Left lung (tissue), 10 donors: ENCODE results near the gene FTO. TPM values are rescaled to one million over a fixed set of nuclear protein-coding genes. Genes with fewer than 3 reads are reported as not detected.

Experiments
- ATAC-seq: fragments of 200-7000 bp; cut with Tn5 transposase; one replicate; pipeline ENCODE4 v1.9.1; 2020; ENCODE audit warnings: moderate library complexity
- DNase-seq, 4 donors: peaks; one replicate each; pipeline ENCODE4 v3.0.0-alpha.2; 2013 to 2020
- H3K27ac ChIP-seq, 2 donors: fragments of 200-600 bp; sonication (generic) in 1 of 2; one replicate each; pipeline versions ENCODE4 v1.5.0 to v1.8.0; 2020 to 2021
- H3K27me3 ChIP-seq, 2 donors: fragments of 200-600 bp; sonication (generic) in 1 of 2; one replicate each; pipeline versions ENCODE4 v1.5.0 to v1.8.0; 2020 to 2021
- H3K36me3 ChIP-seq, 2 donors: fragments of 200-600 bp; sonication (generic) in 1 of 2; one replicate each; pipeline versions ENCODE4 v1.5.0 to v1.8.0; 2020 to 2021
- H3K4me1 ChIP-seq, 2 donors: fragments of 200-600 bp; one replicate each; pipeline ENCODE4 v1.8.0; 2021
- H3K4me3 ChIP-seq, 2 donors: fragments of 200-600 bp; sonication (generic) in 1 of 2; one replicate each; pipeline versions ENCODE4 v1.5.0 to v1.8.0; 2020 to 2021; ENCODE audit warnings: mild to moderate bottlenecking in 1 of 2
- H3K9me3 ChIP-seq, 2 donors: fragments of 200-600 bp; sonication (generic) in 1 of 2; one replicate each; pipeline versions ENCODE4 v1.5.0 to v1.8.0; 2020 to 2021
- CTCF ChIP-seq, 2 donors: fragments of 200-600 bp; sonication (generic) in 1 of 2; IDR thresholded peaks; one replicate each; pipeline versions ENCODE4 v1.5.0 to v1.8.0; 2021; ENCODE audit warnings: antibody characterized with exemption in 2 of 2
- intact Hi-C, 2 donors: fragments of 100-400 bp; cut with DNase I; formaldehyde crosslinking; loops; one replicate each; pipeline versions ENCODE4 v1.11.2 to v1.14.2; 2022
- polyA plus RNA-seq, 6 donors: library from polyadenylated mRNA; unstranded; fragments of 120-200 nt; gene quantifications; one replicate each; pipeline ENCODE4 v1.2.1, GENCODE V29; 2013; ENCODE audit not compliant: insufficient read length in 6 of 6
- total RNA-seq, 2 donors: library from RNA; stranded (reverse); fragmentation: NEBNext Ultra II Directional; extraction: Animal tissue kit (Norgen Biotek cat#: 25700); gene quantifications; one replicate each; pipeline ENCODE4 v1.2.1, GENCODE V29; 2021
- donor health status: DM: no; HTN: yes; CAD: no.
- donor health status: DM: no; HTN: no; CAD: no.

Gene FTO
- total and polyA plus RNA-seq, 8 donors, result 69.0 to 99.6 (median 90.7) TPM

GRCh38 chr16:54191592-54191991 lies 487.6 kb downstream of the FTO start:
- H3K27me3 ChIP-seq, result peaks cover 0 to 27% of the 10 kb centered on the region in 2 donors
- no peak overlapping the region for H3K4me3 ChIP-seq
- DNase-seq, result no peak
- H3K27ac ChIP-seq, result no peak overlapping the region
- no peaks in the 10 kb centered on the region for H3K36me3 ChIP-seq
- ATAC-seq, result no peak
- no peaks in the 10 kb centered on the region for H3K4me1 ChIP-seq
- no peaks in the 10 kb centered on the region for H3K9me3 ChIP-seq
- no peak for TF ChIP-seq CTCF (IDR thresholded peaks at IDR 0.05)
- intact Hi-C loops, result no loop called here

- no peak overlapping the region for H3K4me3 ChIP-seq
- DNase-seq (no peak), ATAC-seq (no peak)
- H3K4me1 ChIP-seq, result no peaks in the 10 kb centered on the region
- no peak for TF ChIP-seq CTCF (IDR thresholded peaks at IDR 0.05)
- intact Hi-C loops, result no loop called here
- H3K27me3 ChIP-seq, result peaks cover 0 to 15% of the 10 kb centered on the region in 2 donors
- H3K27ac ChIP-seq, result peak overlapping the region in 1 of 2 donors; percentile 67
- H3K36me3 ChIP-seq, result no peaks in the 10 kb centered on the region
- H3K9me3 ChIP-seq, result no peaks in the 10 kb centered on the region
Observed at GRCh38 chr16:54193013-54193664, 489.2 kb downstream of the FTO start.

GRCh38 chr16:54193665-54194333 lies 489.8 kb downstream of the FTO start:
- ATAC-seq, result peak; percentile 97
- Histone ChIP-seq H3K36me3 (no peaks in the 10 kb centered on the region), H3K27ac (peak overlapping the region; percentile 67 to 79), H3K9me3 (no peaks in the 10 kb centered on the region), H3K4me3 (peak overlapping the region; percentile 10 to 22), H3K4me1 (no peaks in the 10 kb centered on the region), H3K27me3 (peaks cover 0 to 15% of the 10 kb centered on the region in 2 donors)
- intact Hi-C loops, result no loop called here
- peak; percentile 59 to 92 (median 80) for DNase-seq
- peak; percentile 76 to 86 for TF ChIP-seq CTCF (IDR thresholded peaks at IDR 0.05)

GRCh38 chr16:54194334-54194743 lies 490.4 kb downstream of the FTO start:
- DNase-seq, result peak in 2 of 4 donors; percentile 70 to 87
- no peak for TF ChIP-seq CTCF (IDR thresholded peaks at IDR 0.05)
- peak overlapping the region; percentile 10 to 22 for H3K4me3 ChIP-seq
- intact Hi-C loops, result no loop called here
- peak overlapping the region; percentile 67 to 79 for H3K27ac ChIP-seq
- no peaks in the 10 kb centered on the region for H3K9me3 ChIP-seq
- peaks cover 0 to 15% of the 10 kb centered on the region in 2 donors for H3K27me3 ChIP-seq
- H3K4me1 ChIP-seq, result no peaks in the 10 kb centered on the region
- no peaks in the 10 kb centered on the region for H3K36me3 ChIP-seq
- peak; percentile 79 for ATAC-seq

- no peak overlapping the region for H3K4me3 ChIP-seq
- peaks cover 0 to 24% of the 10 kb centered on the region in 2 donors for H3K27me3 ChIP-seq
- no peaks in the 10 kb centered on the region for H3K9me3 ChIP-seq
- H3K4me1 ChIP-seq, result no peaks in the 10 kb centered on the region
- no peak overlapping the region for H3K27ac ChIP-seq
- ATAC-seq (no peak), DNase-seq (peak in 1 of 4 donors; percentile 11)
- H3K36me3 ChIP-seq, result no peaks in the 10 kb centered on the region
- intact Hi-C loops, result no loop called here
- no peak for TF ChIP-seq CTCF (IDR thresholded peaks at IDR 0.05)
Observed at GRCh38 chr16:54197758-54198157, 493.8 kb downstream of the FTO start.
